Duodenal mucosa (tissue), 2 donors: Measurements from ENCODE around the gene PLAU.
"Not testable (repeated sequence)": the region's sequence is repeated elsewhere in the genome, so short reads cannot be mapped to it uniquely, and the experiment has no call there.

Experiments
- H3K27ac ChIP-seq: one replicate; pipeline ENCODE4 v1.7.0; 2013; ENCODE audit warnings: low read depth, low read length
- H3K27me3 ChIP-seq, 2 donors: one replicate each; pipeline ENCODE4 v1.7.0; 2013; ENCODE audit warnings: low read length in 2 of 2, control low read depth in 1 of 2; ENCODE audit not compliant: insufficient read depth in 2 of 2, control insufficient read depth in 1 of 2
- H3K36me3 ChIP-seq, 2 donors: one replicate each; pipeline ENCODE4 v1.7.0; 2013; ENCODE audit warnings: low read length in 2 of 2, control low read depth in 1 of 2; ENCODE audit not compliant: insufficient read depth in 2 of 2, control insufficient read depth in 1 of 2
- H3K4me1 ChIP-seq, 2 donors: one replicate each; pipeline ENCODE4 v1.7.0; 2013; ENCODE audit warnings: low read length in 2 of 2, control low read depth in 1 of 2; ENCODE audit not compliant: insufficient read depth in 2 of 2, control insufficient read depth in 1 of 2
- H3K4me3 ChIP-seq, 2 donors: one replicate each; pipeline ENCODE4 v1.7.0; 2013; ENCODE audit warnings: low read length in 2 of 2, low read depth in 1 of 2
- H3K9ac ChIP-seq, 2 donors: one replicate each; pipeline ENCODE4 v1.7.0; 2013; ENCODE audit warnings: low read length in 2 of 2, low read depth in 1 of 2
- H3K9me3 ChIP-seq, 2 donors: one replicate each; pipeline ENCODE4 v1.7.0; 2013; ENCODE audit warnings: low read length in 2 of 2, control low read depth in 1 of 2; ENCODE audit not compliant: control insufficient read depth in 1 of 2

The PLAU gene

GRCh38 chr10:73895381-73895780, 15.6 kb upstream of the PLAU start:
- H3K36me3 ChIP-seq, H3K27me3 ChIP-seq, H3K4me3 ChIP-seq, H3K4me1 ChIP-seq, H3K27ac ChIP-seq, H3K9me3 ChIP-seq, H3K9ac ChIP-seq: not testable (repeated sequence)

GRCh38 chr10:73897693-73898092, 13.2 kb upstream of the PLAU start:
- Histone ChIP-seq H3K9ac (no peak overlapping the region), H3K4me1 (peaks cover 8 to 9% of the 10 kb centered on the region in 2 donors)

GRCh38 chr10:73898730-73899410, 12.1 kb upstream of the PLAU start:
- peaks cover 8 to 9% of the 10 kb centered on the region in 2 donors for H3K4me1 ChIP-seq

More at GRCh38 chr10:73897693-73898092, 13.2 kb upstream of the PLAU start:
- Histone ChIP-seq H3K27me3 (no peaks in the 10 kb centered on the region), H3K9me3 (no peaks in the 10 kb centered on the region), H3K36me3 (no peaks in the 10 kb centered on the region), H3K27ac (no peak overlapping the region), H3K4me3 (no peak overlapping the region)

GRCh38 chr10:73899423-73899822, 11.5 kb upstream of the PLAU start:
- H3K9ac ChIP-seq = no peak overlapping the region

More at GRCh38 chr10:73898730-73899410, 12.1 kb upstream of the PLAU start:
- no peaks in the 10 kb centered on the region for H3K27me3 ChIP-seq
- no peaks in the 10 kb centered on the region for H3K9me3 ChIP-seq
- no peak overlapping the region for H3K9ac ChIP-seq
- H3K4me3 ChIP-seq = no peak overlapping the region
- H3K27ac ChIP-seq = no peak overlapping the region
- no peaks in the 10 kb centered on the region for H3K36me3 ChIP-seq

GRCh38 chr10:73900064-73900463, 10.9 kb upstream of the PLAU start:
- no peaks in the 10 kb centered on the region for H3K36me3 ChIP-seq
- no peaks in the 10 kb centered on the region for H3K9me3 ChIP-seq
- H3K27me3 ChIP-seq = no peaks in the 10 kb centered on the region
- H3K27ac ChIP-seq = no peak overlapping the region
- H3K4me1 ChIP-seq = peaks cover 8 to 9% of the 10 kb centered on the region in 2 donors
- H3K9ac ChIP-seq = no peak overlapping the region
- no peak overlapping the region for H3K4me3 ChIP-seq

More at GRCh38 chr10:73899423-73899822, 11.5 kb upstream of the PLAU start:
- Histone ChIP-seq H3K27me3 (no peaks in the 10 kb centered on the region), H3K27ac (no peak overlapping the region), H3K9me3 (no peaks in the 10 kb centered on the region), H3K4me3 (no peak overlapping the region), H3K36me3 (no peaks in the 10 kb centered on the region), H3K4me1 (peaks cover 8 to 9% of the 10 kb centered on the region in 2 donors)

- Histone ChIP-seq H3K4me3 (no peak overlapping the region), H3K27me3 (no peaks in the 10 kb centered on the region), H3K27ac (no peak overlapping the region), H3K4me1 (peaks cover 8 to 12% of the 10 kb centered on the region in 2 donors), H3K9me3 (no peaks in the 10 kb centered on the region), H3K36me3 (no peaks in the 10 kb centered on the region), H3K9ac (no peak overlapping the region)
These were observed 9.7 kb upstream of the PLAU start for GRCh38 chr10:73901261-73901660.

GRCh38 chr10:73902351-73902750, 8.6 kb upstream of the PLAU start:
- H3K4me1 ChIP-seq = peaks cover 12 to 15% of the 10 kb centered on the region in 2 donors
- no peaks in the 10 kb centered on the region for H3K27me3 ChIP-seq
- no peaks in the 10 kb centered on the region for H3K9me3 ChIP-seq
- H3K27ac ChIP-seq = no peak overlapping the region
- H3K36me3 ChIP-seq = no peaks in the 10 kb centered on the region
- H3K4me3 ChIP-seq = no peak overlapping the region
- no peak overlapping the region for H3K9ac ChIP-seq

- H3K4me3 ChIP-seq = no peak overlapping the region
- no peaks in the 10 kb centered on the region for H3K27me3 ChIP-seq
- H3K9ac ChIP-seq = no peak overlapping the region
- no peaks in the 10 kb centered on the region for H3K36me3 ChIP-seq
- H3K27ac ChIP-seq = no peak overlapping the region
- H3K9me3 ChIP-seq = no peaks in the 10 kb centered on the region
- H3K4me1 ChIP-seq = peaks cover 29 to 31% of the 10 kb centered on the region in 2 donors
These were observed 5.5 kb upstream of the PLAU start for GRCh38 chr10:73905256-73906020.

- Histone ChIP-seq H3K9me3 (no peaks in the 10 kb centered on the region), H3K36me3 (no peaks in the 10 kb centered on the region), H3K4me1 (peaks cover 36 to 38% of the 10 kb centered on the region in 2 donors), H3K4me3 (no peak overlapping the region), H3K27me3 (no peaks in the 10 kb centered on the region), H3K27ac (peak overlapping the region; percentile 65), H3K9ac (no peak overlapping the region)
These were observed 4.1 kb upstream of the PLAU start for GRCh38 chr10:73906524-73907447.
